Immature natural killer cell (primary cell): ENCODE data around the gene JHY. TPM values are rescaled to one million over a fixed set of nuclear protein-coding genes. Genes with fewer than 3 reads are reported as not detected.
"Not testable (repeated sequence)": the region's sequence is repeated elsewhere in the genome, so short reads cannot be mapped to it uniquely, and the experiment has no call there.

Source experiments
- DNase-seq, 3 donors: peaks; one replicate each; pipeline ENCODE4 v3.0.0; 2022; ENCODE audit warnings: mixed read lengths in 1 of 3
- H3K27ac Mint-ChIP-seq, 6 donors: one replicate each; pipeline ENCODE4 v1.8.0; 2020; ENCODE audit warnings: mixed read lengths in 6 of 6, mild to moderate bottlenecking in 5 of 6, inconsistent platforms in 4 of 6, moderate library complexity in 3 of 6
- H3K27me3 Mint-ChIP-seq, 3 donors: one replicate each; pipeline ENCODE4 v1.8.0; 2020 to 2021; ENCODE audit warnings: low read depth in 3 of 3, mild to moderate bottlenecking in 3 of 3, mixed read lengths in 3 of 3, moderate library complexity in 3 of 3, inconsistent platforms in 1 of 3
- H3K36me3 Mint-ChIP-seq, 3 donors: one replicate each; pipeline ENCODE4 v1.8.0; 2020; ENCODE audit warnings: mixed read lengths in 3 of 3, inconsistent platforms in 2 of 3, mild to moderate bottlenecking in 2 of 3
- H3K4me1 Mint-ChIP-seq, 2 donors: one replicate each; pipeline ENCODE4 v1.8.0; 2020; ENCODE audit warnings: inconsistent platforms in 2 of 2, mild to moderate bottlenecking in 2 of 2, mixed read lengths in 2 of 2, moderate library complexity in 1 of 2
- H3K4me3 Mint-ChIP-seq, 5 donors: one replicate each; pipeline ENCODE4 v1.8.0; 2020; ENCODE audit warnings: mild to moderate bottlenecking in 5 of 5, mixed read lengths in 5 of 5, inconsistent platforms in 3 of 5, moderate library complexity in 3 of 5
- H3K9me3 Mint-ChIP-seq, 6 donors: one replicate each; pipeline ENCODE4 v1.8.0; 2020; ENCODE audit warnings: mild to moderate bottlenecking in 6 of 6, mixed read lengths in 6 of 6, inconsistent platforms in 4 of 6, moderate library complexity in 3 of 6
- polyA plus RNA-seq, 3 donors: library from polyadenylated mRNA; unstranded; fragments of 300-500 nt; fragmentation: Illumina TruSeq; gene quantifications; one replicate each; pipeline ENCODE4 v1.2.3, GENCODE V29; 2021

The JHY gene
- polyA plus RNA-seq, 3 donors from 2014 or later = 1.6 to 3.3 (median 1.7) TPM

GRCh38 chr11:122853261-122853660 lies 29.3 kb upstream of the JHY start:
- H3K9me3 Mint-ChIP-seq = no peaks in the 10 kb centered on the region
- peaks cover 0 to 5% (median 0%) of the 10 kb centered on the region in 3 donors for H3K27me3 Mint-ChIP-seq
- peaks cover 59 to 83% of the 10 kb centered on the region in 2 donors for H3K4me1 Mint-ChIP-seq
- peak overlapping the region in 2 of 6 donors; percentile 22 for H3K27ac Mint-ChIP-seq
- no peak for DNase-seq
- H3K36me3 Mint-ChIP-seq = peaks cover 0 to 13% (median 0%) of the 10 kb centered on the region in 3 donors
- H3K4me3 Mint-ChIP-seq = no peak overlapping the region

GRCh38 chr11:122853971-122854446 lies 28.6 kb upstream of the JHY start:
- Mint-ChIP-seq H3K9me3 (no peaks in the 10 kb centered on the region), H3K27ac (peak overlapping the region in 1 of 6 donors; percentile 41), H3K4me3 (no peak overlapping the region), H3K36me3 (peaks cover 0 to 13% (median 0%) of the 10 kb centered on the region in 3 donors), H3K4me1 (peaks cover 55 to 76% of the 10 kb centered on the region in 2 donors), H3K27me3 (peaks cover 0 to 5% (median 0%) of the 10 kb centered on the region in 3 donors)
- peak; percentile 54 to 65 (median 65) for DNase-seq

- H3K4me3 Mint-ChIP-seq = no peak overlapping the region
- no peak overlapping the region for H3K27ac Mint-ChIP-seq
- peaks cover 0 to 3% (median under 1%) of the 10 kb centered on the region in 3 donors for H3K27me3 Mint-ChIP-seq
Measured at GRCh38 chr11:122861631-122862030, 20.9 kb upstream of the JHY start.

GRCh38 chr11:122862091-122862490 lies 20.5 kb upstream of the JHY start:
- Mint-ChIP-seq H3K4me3 (no peak overlapping the region), H3K4me1 (peaks cover 2 to 20% of the 10 kb centered on the region in 2 donors), H3K36me3 (peaks cover 0 to 38% (median 12%) of the 10 kb centered on the region in 3 donors), H3K27me3 (peaks cover 0 to 3% (median 0%) of the 10 kb centered on the region in 3 donors), H3K27ac (no peak overlapping the region), H3K9me3 (no peaks in the 10 kb centered on the region)
- DNase-seq = no peak

More at GRCh38 chr11:122861631-122862030, 20.9 kb upstream of the JHY start:
- peaks cover 6 to 24% of the 10 kb centered on the region in 2 donors for H3K4me1 Mint-ChIP-seq
- H3K9me3 Mint-ChIP-seq = no peaks in the 10 kb centered on the region
- DNase-seq = no peak
- peaks cover 0 to 36% (median 9%) of the 10 kb centered on the region in 3 donors for H3K36me3 Mint-ChIP-seq

GRCh38 chr11:122863154-122863553 lies 19.4 kb upstream of the JHY start:
- peak overlapping the region in 1 of 6 donors; percentile 12 for H3K27ac Mint-ChIP-seq
- not testable (repeated sequence) for H3K4me3 Mint-ChIP-seq, DNase-seq, H3K9me3 Mint-ChIP-seq, H3K27me3 Mint-ChIP-seq
- peaks cover 0 to 49% (median 18%) of the 10 kb centered on the region in 3 donors for H3K36me3 Mint-ChIP-seq
- H3K4me1 Mint-ChIP-seq = peaks cover 0 to 10% of the 10 kb centered on the region in 2 donors

GRCh38 chr11:122863704-122864326 lies 18.7 kb upstream of the JHY start:
- peak in 1 of 3 donors; percentile 16 for DNase-seq
- no peak overlapping the region for H3K27ac Mint-ChIP-seq
- no peak overlapping the region for H3K4me3 Mint-ChIP-seq
- no peaks in the 10 kb centered on the region for H3K9me3 Mint-ChIP-seq
- H3K36me3 Mint-ChIP-seq = peaks cover 0 to 51% (median 19%) of the 10 kb centered on the region in 3 donors
- H3K4me1 Mint-ChIP-seq = peaks cover 0 to 10% of the 10 kb centered on the region in 2 donors
- peaks cover 0 to 3% (median 0%) of the 10 kb centered on the region in 3 donors for H3K27me3 Mint-ChIP-seq

GRCh38 chr11:122864386-122865115 lies 18.0 kb upstream of the JHY start:
- peak overlapping the region in 2 of 6 donors; percentile 25 to 48 for H3K27ac Mint-ChIP-seq

GRCh38 chr11:122869622-122870021 lies 12.9 kb upstream of the JHY start:
- peaks cover 2 to 10% of the 10 kb centered on the region in 2 donors for H3K4me1 Mint-ChIP-seq
- H3K36me3 Mint-ChIP-seq = peaks cover 6 to 40% (median 22%) of the 10 kb centered on the region in 3 donors
- no peaks in the 10 kb centered on the region for H3K9me3 Mint-ChIP-seq
- H3K27ac Mint-ChIP-seq = peak overlapping the region in 1 of 6 donors; percentile 16
- H3K4me3 Mint-ChIP-seq = no peak overlapping the region
- no peaks in the 10 kb centered on the region for H3K27me3 Mint-ChIP-seq
- DNase-seq = no peak

More at GRCh38 chr11:122864386-122865115, 18.0 kb upstream of the JHY start:
- H3K4me1 Mint-ChIP-seq = peaks cover 1 to 16% of the 10 kb centered on the region in 2 donors
- DNase-seq = no peak
- H3K9me3 Mint-ChIP-seq = no peaks in the 10 kb centered on the region
- peaks cover 0 to 55% (median 22%) of the 10 kb centered on the region in 3 donors for H3K36me3 Mint-ChIP-seq
- H3K4me3 Mint-ChIP-seq = peak overlapping the region in 3 of 5 donors; percentile 1 to 38 (median 10)
- peaks cover 0 to 3% (median 0%) of the 10 kb centered on the region in 3 donors for H3K27me3 Mint-ChIP-seq

GRCh38 chr11:122871302-122871701 lies 11.3 kb upstream of the JHY start:
- no peaks in the 10 kb centered on the region for H3K9me3 Mint-ChIP-seq
- H3K4me3 Mint-ChIP-seq = no peak overlapping the region
- H3K36me3 Mint-ChIP-seq = peaks cover 6 to 31% (median 13%) of the 10 kb centered on the region in 3 donors
- peaks cover 2 to 10% of the 10 kb centered on the region in 2 donors for H3K4me1 Mint-ChIP-seq
- H3K27me3 Mint-ChIP-seq = peaks cover 0 to 1% (median 0%) of the 10 kb centered on the region in 3 donors
- DNase-seq = no peak
- H3K27ac Mint-ChIP-seq = no peak overlapping the region

GRCh38 chr11:122872046-122872445 lies 10.5 kb upstream of the JHY start:
- H3K4me1 Mint-ChIP-seq = peaks cover 2 to 10% of the 10 kb centered on the region in 2 donors

GRCh38 chr11:122874991-122875390 lies 7.6 kb upstream of the JHY start:
- Mint-ChIP-seq H3K27me3 (peaks cover 0 to 3% (median 1%) of the 10 kb centered on the region in 3 donors), H3K36me3 (peaks cover 0 to 8% (median 6%) of the 10 kb centered on the region in 3 donors), H3K4me3 (no peak overlapping the region), H3K4me1 (peaks cover 3 to 11% of the 10 kb centered on the region in 2 donors), H3K27ac (no peak overlapping the region), H3K9me3 (no peaks in the 10 kb centered on the region)
- DNase-seq = no peak

More at GRCh38 chr11:122872046-122872445, 10.5 kb upstream of the JHY start:
- DNase-seq = no peak
- Mint-ChIP-seq H3K36me3 (peaks cover 6 to 29% (median 11%) of the 10 kb centered on the region in 3 donors), H3K27me3 (peaks cover 0 to 1% (median 0%) of the 10 kb centered on the region in 3 donors), H3K9me3 (no peaks in the 10 kb centered on the region), H3K27ac (peak overlapping the region in 1 of 6 donors; percentile 1), H3K4me3 (no peak overlapping the region)

- H3K9me3 Mint-ChIP-seq = no peaks in the 10 kb centered on the region
- DNase-seq = no peak
- peak overlapping the region in 3 of 5 donors; percentile 44 to 74 (median 47) for H3K4me3 Mint-ChIP-seq
- H3K27me3 Mint-ChIP-seq = peaks cover 3 to 6% (median 5%) of the 10 kb centered on the region in 3 donors
- H3K27ac Mint-ChIP-seq = no peak overlapping the region
- H3K4me1 Mint-ChIP-seq = peaks cover 8 to 19% of the 10 kb centered on the region in 2 donors
- peaks cover 0 to 3% (median 1%) of the 10 kb centered on the region in 3 donors for H3K36me3 Mint-ChIP-seq
Measured at GRCh38 chr11:122877732-122878131, 4.8 kb upstream of the JHY start.

GRCh38 chr11:122879785-122880184 lies 2.8 kb upstream of the JHY start:
- Mint-ChIP-seq H3K36me3 (no peaks in the 10 kb centered on the region), H3K27me3 (peaks cover 3 to 7% (median 5%) of the 10 kb centered on the region in 3 donors), H3K4me1 (peaks cover 15 to 28% of the 10 kb centered on the region in 2 donors), H3K4me3 (no peak overlapping the region), H3K9me3 (no peaks in the 10 kb centered on the region), H3K27ac (no peak overlapping the region)
- no peak for DNase-seq
